GM10266 (cell line): ENCODE measurements around the gene CCNQ.

Experiments
- DNase-seq: peaks from one replicate; pipeline ENCODE4 v3.0.0; 2012; ENCODE audit errors: extremely low spot score
- TF ChIP-seq, protein P1 (sequence below): IDR thresholded peaks from 2 replicates; pipeline ENCODE4 v1.5.1; 2012; ENCODE audit warnings: mild to moderate bottlenecking, low read depth; ENCODE audit not compliant: control insufficient read depth, insufficient read depth; ENCODE audit errors: missing control alignments

The CCNQ gene

DNA sequence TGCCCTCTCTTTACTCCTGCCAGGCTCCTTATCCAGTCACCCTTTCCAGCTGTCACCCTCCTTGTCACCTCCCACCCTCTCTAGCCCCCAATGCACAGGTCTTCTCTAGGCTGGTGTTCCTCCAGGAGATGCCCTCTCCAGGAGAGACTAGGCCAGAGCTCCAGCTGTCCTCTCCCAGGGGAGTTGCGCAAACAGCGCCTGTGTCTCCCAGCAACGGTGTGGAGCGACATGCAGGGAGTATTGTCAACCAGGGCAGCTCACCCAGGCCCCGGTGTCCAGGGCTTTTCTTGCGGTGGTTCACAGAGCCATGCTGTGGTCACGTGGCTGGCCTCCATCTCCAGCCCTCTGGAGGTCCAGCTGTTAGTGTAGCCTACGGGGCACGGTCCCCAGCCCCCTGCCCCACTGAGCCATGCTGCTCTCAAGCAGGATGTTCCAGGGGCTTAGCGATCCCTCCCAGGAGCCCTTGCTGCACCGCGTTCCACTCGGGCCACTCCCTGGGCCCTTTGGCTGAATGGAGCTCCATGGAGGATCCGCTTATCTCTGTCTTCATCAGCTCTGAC lies 34.8 kb downstream of the CCNQ start:
- TF ChIP-seq, protein P1, sequence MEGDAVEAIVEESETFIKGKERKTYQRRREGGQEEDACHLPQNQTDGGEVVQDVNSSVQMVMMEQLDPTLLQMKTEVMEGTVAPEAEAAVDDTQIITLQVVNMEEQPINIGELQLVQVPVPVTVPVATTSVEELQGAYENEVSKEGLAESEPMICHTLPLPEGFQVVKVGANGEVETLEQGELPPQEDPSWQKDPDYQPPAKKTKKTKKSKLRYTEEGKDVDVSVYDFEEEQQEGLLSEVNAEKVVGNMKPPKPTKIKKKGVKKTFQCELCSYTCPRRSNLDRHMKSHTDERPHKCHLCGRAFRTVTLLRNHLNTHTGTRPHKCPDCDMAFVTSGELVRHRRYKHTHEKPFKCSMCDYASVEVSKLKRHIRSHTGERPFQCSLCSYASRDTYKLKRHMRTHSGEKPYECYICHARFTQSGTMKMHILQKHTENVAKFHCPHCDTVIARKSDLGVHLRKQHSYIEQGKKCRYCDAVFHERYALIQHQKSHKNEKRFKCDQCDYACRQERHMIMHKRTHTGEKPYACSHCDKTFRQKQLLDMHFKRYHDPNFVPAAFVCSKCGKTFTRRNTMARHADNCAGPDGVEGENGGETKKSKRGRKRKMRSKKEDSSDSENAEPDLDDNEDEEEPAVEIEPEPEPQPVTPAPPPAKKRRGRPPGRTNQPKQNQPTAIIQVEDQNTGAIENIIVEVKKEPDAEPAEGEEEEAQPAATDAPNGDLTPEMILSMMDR, result no peak
- no peak for DNase-seq

DNA sequence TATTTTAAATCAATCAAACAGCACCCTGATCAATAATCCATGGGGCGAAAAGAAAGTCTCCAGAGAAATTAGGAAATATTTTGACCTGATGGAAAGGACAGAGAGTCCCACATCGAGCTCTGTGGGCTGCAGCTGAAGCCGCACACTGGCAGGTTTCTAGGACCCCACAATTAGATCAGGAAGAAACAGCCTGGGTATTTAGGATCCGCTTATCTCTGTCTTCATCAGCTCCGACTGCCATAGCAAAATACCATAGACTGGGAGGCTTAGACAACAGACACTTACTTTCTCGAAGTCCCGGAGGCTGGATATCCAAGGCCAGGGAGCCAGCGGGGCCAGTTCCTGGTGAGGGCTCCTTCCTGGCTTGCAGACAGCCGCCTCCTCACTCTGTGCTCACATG lies 36.4 kb downstream of the CCNQ start:
- TF ChIP-seq, protein P1, result no peak
- no peak for DNase-seq

DNA sequence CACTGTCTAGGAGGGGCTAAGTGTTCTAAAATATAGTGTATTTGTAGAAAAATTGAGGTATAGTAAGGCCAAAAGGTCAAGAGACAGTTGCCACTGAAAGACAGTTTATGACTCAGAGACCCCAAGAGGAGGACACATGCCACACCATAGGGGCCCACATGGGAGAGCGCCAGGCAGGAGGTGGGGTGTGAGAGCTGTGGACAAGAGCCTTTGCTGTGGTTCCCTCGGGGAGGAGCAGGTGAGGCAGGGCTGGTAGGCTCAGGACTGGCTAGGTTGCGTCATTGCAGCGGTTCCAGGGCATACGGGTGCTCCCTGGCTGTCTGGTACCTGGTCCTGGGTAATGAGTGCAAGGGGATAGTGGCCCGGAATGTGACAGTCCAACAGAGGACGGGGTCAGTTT lies 37.6 kb downstream of the CCNQ start:
- TF ChIP-seq, protein P1, result no peak
- DNase-seq, result no peak

DNA sequence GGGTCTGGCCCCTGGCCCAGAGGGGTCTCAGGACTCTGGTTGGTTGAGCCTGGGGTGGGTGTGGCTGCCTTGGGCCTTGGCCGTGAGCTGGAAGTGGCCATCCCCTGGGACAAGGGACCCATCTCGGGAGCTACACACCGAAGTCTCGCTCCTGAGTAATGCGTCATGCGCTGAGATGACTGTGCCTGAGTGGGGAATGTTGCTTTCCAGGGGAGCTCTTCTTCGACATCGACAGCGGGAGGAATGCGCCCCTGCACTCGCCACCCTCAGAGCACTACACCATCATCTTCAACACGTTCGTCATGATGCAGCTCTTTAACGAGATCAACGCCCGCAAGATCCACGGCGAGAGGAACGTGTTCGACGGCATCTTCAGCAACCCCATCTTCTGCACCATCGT lies 38.5 kb downstream of the CCNQ start:
- TF ChIP-seq, protein P1, result no peak
- DNase-seq, result no peak

DNA sequence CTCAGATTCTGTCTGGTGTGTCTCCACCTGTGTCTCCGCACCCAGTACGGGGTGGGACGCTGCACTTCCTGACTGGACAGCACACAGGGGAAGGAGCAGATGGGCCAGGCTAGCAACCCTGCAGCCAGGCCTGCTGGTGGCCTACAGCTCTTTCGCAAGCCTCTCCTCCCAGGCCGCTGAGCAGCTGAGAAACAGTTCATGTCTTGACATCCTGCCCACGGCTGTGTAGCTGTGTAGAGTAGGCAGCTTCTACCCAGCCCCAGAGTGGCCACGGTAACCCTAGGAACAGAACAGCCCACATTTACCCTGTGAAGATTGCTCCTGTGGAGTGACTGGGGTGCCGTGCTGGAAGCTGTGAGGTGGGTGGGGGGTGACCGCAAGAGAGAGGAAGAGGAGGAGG lies 38.9 kb downstream of the CCNQ start:
- TF ChIP-seq, protein P1, result no peak
- no peak for DNase-seq

DNA sequence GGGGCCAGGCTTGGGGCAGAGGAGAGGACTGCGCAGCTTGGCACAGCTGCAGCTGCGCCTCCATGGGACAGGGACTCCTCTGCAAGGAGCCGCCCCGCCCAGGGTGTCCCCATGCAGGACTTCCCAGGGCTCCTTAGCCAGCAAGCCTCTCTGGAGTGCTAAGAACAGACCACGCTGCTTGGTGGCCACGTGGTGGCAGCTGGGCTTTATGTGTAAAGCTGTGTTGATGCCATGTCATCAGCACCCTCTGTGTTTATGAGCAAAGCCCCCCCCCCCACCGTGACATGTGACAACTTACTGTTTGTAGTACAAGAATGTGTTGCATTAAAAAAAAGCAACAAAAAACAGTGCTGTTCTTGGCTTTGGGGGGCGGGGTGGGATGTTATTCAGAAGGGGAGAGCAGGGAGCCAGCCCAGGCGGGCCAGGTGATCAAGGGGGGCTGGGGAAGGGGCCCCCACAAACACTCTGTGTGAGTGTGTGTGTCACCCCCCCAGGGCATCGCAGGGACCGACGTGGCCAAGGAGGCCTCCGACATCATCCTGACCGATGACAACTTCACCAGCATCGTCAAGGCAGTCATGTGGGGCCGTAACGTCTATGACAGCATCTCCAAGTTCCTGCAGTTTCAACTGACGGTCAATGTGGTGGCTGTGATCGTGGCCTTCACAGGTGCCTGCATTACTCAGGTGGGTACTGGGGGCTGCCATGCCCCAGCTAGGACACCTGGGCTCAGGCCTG lies 41.2 kb downstream of the CCNQ start:
- TF ChIP-seq, protein P1, result no peak
- no peak for DNase-seq

DNA sequence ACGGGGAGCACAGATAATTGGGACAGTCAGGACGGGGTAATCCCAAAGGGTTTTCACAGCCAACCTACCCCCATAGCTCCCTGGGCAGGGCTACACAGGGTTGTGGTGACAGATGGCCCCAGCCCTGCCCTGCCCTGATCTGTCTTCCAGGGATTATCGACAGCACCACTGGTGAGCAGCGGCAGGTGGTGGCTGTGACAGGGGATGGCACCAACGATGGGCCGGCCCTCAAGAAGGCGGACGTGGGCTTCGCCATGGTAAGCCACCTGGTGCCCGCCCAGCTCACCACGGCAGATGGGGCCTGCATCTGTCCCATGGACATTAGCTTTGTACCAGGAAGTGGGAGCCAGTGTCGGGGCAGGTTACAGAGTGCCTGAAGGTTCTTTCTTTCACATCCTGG lies 42.2 kb downstream of the CCNQ start:
- DNase-seq, result no peak
- TF ChIP-seq, protein P1, result no peak
